ACC112 (cell line): ENCODE results near the gene OPA3.
"Not testable (repeated sequence)": the region's sequence is repeated elsewhere in the genome, so short reads cannot be mapped to it uniquely, and the experiment has no call there.

ENCODE experiments used
- H2AFZ ChIP-seq: fragments of 200-600 bp; sonication (generic); one replicate; pipeline ENCODE4 v1.6.0; 2017; ENCODE audit warnings: antibody characterized with exemption, low read length; ENCODE audit not compliant: unreplicated experiment
- H3K27ac ChIP-seq: fragments of 200-600 bp; sonication (generic); 2 replicates; pipeline ENCODE4 v1.5.1; 2014; ENCODE audit warnings: low read depth, mild to moderate bottlenecking, antibody characterized with exemption, low read length, moderate library complexity
- H3K27me3 ChIP-seq: fragments of 200-600 bp; sonication (generic); 2 replicates; pipeline ENCODE4 v1.6.1; 2014; ENCODE audit warnings: mild to moderate bottlenecking, antibody characterized with exemption, low read length, moderate library complexity, mixed read lengths; ENCODE audit not compliant: insufficient read depth
- H3K36me3 ChIP-seq: fragments of 200-600 bp; sonication (generic); 2 replicates; pipeline ENCODE4 v1.6.1; 2016; ENCODE audit warnings: mild to moderate bottlenecking, antibody characterized with exemption, low read length, moderate library complexity, mixed read lengths; ENCODE audit not compliant: insufficient read depth
- H3K4me1 ChIP-seq: fragments of 200-600 bp; sonication (generic); one replicate; pipeline ENCODE4 v1.6.1; 2016; ENCODE audit warnings: low read length, mixed read lengths; ENCODE audit not compliant: insufficient read depth, unreplicated experiment, control insufficient read depth
- H3K4me3 ChIP-seq: fragments of 200-600 bp; sonication (generic); 2 replicates; pipeline ENCODE4 v1.5.1; 2014; ENCODE audit warnings: mild to moderate bottlenecking, low read depth, low read length
- H3K79me2 ChIP-seq: fragments of 200-600 bp; sonication (generic); one replicate; pipeline ENCODE4 v1.6.0; 2016; ENCODE audit warnings: low read length; ENCODE audit not compliant: control insufficient read depth, unreplicated experiment, insufficient read depth

OPA3 gene

DNA sequence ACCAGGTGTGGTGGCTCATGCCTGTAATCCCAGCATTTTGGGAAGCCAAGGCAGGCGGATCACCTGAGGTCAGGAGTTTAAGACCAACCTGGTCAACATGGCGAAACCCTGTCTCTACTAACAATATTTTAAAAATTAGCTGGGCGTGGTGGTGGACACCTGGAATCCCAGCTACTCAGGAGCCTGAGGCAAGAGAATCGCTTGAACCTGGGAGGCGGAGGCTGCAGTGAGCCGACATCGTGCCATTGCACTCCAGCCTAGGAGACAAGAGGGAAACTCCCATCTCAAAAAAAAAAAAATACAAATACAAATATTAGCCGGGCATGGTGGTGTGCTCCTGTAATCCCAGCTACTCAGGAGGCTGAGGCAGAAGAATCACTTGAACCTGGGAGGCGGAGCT is 30.5 kb upstream of the OPA3 start:
- H3K36me3 ChIP-seq, H3K27ac ChIP-seq, H3K4me3 ChIP-seq, H2AFZ ChIP-seq, H3K27me3 ChIP-seq, H3K79me2 ChIP-seq: not testable (repeated sequence)
- peaks cover 11% of the 10 kb centered on the region for H3K4me1 ChIP-seq

DNA sequence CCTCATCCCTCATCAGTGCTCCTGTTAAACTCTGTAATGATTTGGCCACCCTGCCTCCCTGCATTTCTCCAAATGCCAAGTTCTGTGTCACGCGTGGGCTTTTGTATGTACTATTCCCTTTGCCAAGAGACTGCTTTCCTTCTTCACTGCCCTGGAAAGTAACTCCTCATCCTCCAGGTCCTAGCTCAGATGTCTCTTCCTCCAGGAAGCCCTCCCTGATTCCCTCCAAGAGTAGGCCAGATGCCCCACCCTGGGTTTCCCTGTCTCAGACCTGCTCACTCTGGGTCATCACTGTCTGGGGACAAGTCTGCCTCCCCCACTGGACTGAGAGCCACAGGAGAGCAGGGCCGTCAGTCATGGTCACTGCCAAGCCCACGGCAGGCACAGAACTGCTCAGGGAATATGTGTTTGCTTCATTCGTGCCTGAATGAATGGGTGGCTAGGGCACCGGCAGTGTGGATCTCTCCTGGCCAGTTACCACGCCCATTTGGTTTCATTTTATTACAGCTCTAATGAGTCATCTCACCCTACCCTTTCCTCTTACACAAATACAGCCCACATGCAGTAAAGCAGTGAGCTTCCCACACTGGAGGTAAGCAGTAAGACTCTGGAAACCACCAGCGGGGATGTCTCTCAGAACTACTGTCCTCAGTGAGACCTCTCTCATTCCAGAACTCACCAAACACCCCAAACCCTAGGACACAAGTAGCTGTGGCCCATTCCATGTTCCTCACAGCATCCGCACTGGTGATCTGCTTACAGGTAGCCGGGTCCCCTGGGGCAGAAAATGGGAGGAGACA is 29.5 kb upstream of the OPA3 start:
- Histone ChIP-seq H3K4me1 (peaks cover 11% of the 10 kb centered on the region), H3K27me3 (no peaks in the 10 kb centered on the region), H3K79me2 (no peaks in the 10 kb centered on the region), H3K36me3 (peaks cover 5% of the 10 kb centered on the region; the same call in 1 of the 2 replicates), H3K27ac (peak overlapping the region; percentile 88), H3K4me3 (no peak overlapping the region), H2AFZ (no peak overlapping the region)

DNA sequence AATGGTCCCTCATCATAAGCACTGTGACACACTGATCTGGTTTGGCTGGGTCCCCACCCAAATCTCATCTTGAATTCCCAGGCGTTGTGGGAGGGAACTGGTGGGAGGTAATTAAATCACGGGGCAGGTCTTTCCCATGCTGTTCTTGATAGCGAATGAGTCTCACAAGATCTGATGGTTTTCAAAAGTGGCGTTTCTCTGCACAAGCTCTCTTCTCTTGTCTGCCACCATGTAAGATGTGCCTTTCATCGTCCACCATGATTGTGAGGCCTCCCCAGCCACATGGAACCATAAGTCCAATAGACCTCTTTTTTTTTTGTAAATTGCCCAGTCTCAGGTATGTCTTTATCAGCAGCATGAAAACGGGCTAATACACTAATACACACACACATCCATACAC is 24.3 kb upstream of the OPA3 start:
- H2AFZ ChIP-seq: no peak overlapping the region
- no peaks in the 10 kb centered on the region for H3K27me3 ChIP-seq
- H3K79me2 ChIP-seq: no peaks in the 10 kb centered on the region
- H3K36me3 ChIP-seq: peaks cover 7% of the 10 kb centered on the region; the same call in 1 of the 2 replicates
- H3K27ac ChIP-seq: no peak overlapping the region
- peaks cover 7% of the 10 kb centered on the region for H3K4me1 ChIP-seq
- H3K4me3 ChIP-seq: no peak overlapping the region

DNA sequence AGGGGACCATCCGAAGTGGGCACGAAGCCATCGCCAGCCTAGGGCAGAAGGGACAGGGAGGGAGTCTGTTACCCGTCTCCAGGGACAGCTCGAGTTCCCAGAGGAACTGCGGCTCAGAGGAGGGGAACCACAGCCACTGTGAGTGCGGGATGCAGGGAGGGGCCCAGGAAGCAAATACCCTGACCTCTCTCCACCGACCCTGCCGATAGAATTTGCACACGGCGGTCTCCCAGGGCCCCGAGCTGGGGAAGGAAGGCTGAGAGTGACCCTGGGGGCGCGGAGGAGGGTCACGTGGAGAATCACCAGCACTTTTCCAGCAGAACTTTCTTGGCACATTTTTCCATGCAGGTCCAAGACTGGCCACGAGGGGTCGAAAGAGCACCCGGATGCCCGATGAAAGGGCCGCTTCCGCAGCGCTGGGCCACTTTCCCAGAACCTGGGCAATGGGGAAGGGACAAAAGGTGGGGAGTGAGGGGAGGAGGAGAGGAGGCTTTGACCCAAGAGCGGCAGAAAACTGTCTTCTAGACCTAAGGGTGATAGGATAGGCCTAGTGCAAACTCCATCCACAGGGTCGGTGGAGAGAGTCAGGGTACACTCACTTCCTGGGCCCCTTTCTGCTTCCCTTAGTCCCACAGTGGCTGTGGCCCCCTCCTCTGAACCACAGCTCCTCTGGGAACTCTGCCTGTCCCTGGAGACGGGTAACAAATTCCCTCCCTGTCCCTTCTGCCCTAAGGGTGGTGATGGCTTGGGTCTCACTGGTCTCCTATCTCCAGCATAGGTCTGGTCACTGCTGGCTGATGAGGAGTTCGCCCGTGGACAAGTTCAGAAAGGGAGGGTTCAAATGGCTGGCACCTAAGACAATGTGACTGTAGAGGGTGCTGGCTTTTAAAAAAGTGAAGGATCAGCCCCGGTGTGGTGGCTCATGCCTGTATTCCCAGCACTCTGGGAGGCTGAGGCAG is 22.7 kb upstream of the OPA3 start:
- H3K4me1 ChIP-seq: peaks cover 4% of the 10 kb centered on the region
- H3K36me3 ChIP-seq: peaks cover 7% of the 10 kb centered on the region; the same call in 1 of the 2 replicates
- no peak overlapping the region for H3K27ac ChIP-seq
- H2AFZ ChIP-seq: no peak overlapping the region
- H3K79me2 ChIP-seq: no peaks in the 10 kb centered on the region
- peak overlapping the region; percentile 49 for H3K4me3 ChIP-seq
- H3K27me3 ChIP-seq: peaks cover 2% of the 10 kb centered on the region; the same call in 1 of the 2 replicates

DNA sequence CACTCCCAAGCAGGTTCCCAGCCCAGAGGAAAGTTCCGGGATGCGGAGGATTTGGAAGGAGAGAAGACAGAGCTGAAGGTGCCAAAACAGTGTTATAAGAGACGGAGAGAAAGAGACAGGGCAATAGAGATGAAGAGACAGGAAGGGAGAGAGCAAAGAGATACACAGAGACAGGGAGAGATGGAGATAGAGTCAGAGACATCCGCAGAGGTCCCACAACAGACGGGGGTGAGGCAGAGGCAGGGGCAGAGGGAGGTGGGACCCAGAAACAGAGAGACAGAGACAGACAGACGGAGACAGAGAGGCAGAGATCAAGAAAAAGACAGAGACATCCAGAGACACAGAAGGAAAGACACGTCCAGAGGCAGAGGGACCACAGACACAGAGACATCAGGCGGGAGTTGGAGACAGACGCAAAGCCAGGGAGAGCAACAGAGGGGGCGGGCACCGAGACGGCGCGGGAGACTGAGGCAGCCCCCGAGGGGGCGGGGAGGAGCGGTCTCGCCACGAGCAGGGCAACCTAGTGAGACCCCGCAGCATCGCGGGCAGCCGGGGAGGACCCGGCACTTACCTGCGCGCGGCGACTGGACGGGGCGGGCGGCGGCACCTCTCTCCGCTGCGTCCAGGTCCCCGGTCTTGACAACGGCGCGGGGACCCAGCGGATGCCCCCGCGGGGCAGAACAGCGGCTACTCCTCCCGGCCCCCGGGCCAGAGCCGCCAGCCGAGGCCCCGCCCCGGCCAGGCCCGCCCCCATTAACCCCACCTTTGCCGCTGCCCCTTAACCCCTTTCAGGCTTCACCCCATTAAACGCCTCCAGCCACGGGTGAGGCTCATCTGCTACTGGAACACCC is 17.1 kb upstream of the OPA3 start, which contains the start of gene GPR4:
GPR4 (minus strand) TSS at position 689 of the 851 bp plus-strand sequence. CDS start 10,346 bp downstream, outside the sequence.
- Histone ChIP-seq H3K27me3 (peaks cover 21% of the 10 kb centered on the region), H3K4me1 (peaks cover 20% of the 10 kb centered on the region), H3K79me2 (no peaks in the 10 kb centered on the region), H3K27ac (no peak within 1 kb of the TSS), H2AFZ (no peak within 1 kb of the TSS), H3K36me3 (no peaks in the 10 kb centered on the region), H3K4me3 (peak within 1 kb of the TSS; percentile 63)

DNA sequence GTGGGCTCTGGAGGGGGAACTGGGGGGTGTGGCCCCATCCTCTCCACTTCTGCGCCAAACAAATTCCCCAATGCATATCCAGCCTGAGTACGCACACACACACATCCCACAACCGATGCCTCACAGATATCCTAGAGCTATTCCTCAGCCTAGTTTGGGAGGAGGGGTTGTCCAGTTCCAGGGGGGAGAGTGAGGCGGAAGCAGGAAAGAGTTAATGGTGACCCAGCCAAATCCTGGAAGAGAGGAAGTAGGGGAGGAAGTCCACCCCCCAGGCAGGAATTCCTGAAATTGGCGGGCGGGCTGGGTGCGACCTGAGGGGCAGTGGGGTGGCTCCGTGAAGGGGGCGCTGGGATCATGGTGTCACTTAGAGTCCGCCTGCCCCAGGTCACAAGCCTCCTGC is 16.5 kb upstream of the OPA3 start:
- no peaks in the 10 kb centered on the region for H3K36me3 ChIP-seq
- peaks cover 21% of the 10 kb centered on the region for H3K27me3 ChIP-seq
- H3K4me1 ChIP-seq: peaks cover 20% of the 10 kb centered on the region
- no peak overlapping the region for H2AFZ ChIP-seq
- no peaks in the 10 kb centered on the region for H3K79me2 ChIP-seq
- H3K27ac ChIP-seq: no peak overlapping the region
- peak overlapping the region; percentile 63 for H3K4me3 ChIP-seq

DNA sequence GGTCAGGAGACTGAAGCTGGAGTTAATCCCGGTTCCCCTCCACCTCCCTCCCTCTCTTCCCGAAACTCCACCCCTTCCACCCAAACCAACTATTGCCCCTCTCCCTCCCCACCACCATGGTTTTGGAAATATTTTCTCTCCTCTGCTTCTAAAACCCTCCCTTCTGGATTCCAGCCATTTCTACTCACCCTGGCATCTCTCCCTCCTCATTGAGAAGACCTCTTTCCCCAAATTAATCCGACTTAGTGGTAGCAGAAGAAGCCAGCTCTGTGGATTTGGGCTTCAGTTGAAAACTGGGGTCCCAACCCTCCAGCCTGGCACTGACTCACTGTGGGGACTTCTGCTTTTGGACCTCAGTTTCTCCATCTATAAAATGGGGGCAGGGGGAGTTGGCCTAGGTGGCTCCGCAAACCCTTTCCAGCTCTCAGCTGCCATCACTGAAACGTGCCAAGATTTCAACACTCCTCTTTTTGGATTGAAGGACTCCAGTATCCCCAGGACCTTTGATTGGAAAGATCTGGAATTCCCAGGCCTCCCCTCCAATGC is 15.8 kb upstream of the OPA3 start:
- no peaks in the 10 kb centered on the region for H3K79me2 ChIP-seq
- H2AFZ ChIP-seq: no peak overlapping the region
- no peaks in the 10 kb centered on the region for H3K36me3 ChIP-seq
- no peak overlapping the region for H3K27ac ChIP-seq
- peaks cover 21% of the 10 kb centered on the region for H3K27me3 ChIP-seq
- peaks cover 20% of the 10 kb centered on the region for H3K4me1 ChIP-seq
- H3K4me3 ChIP-seq: no peak overlapping the region

DNA sequence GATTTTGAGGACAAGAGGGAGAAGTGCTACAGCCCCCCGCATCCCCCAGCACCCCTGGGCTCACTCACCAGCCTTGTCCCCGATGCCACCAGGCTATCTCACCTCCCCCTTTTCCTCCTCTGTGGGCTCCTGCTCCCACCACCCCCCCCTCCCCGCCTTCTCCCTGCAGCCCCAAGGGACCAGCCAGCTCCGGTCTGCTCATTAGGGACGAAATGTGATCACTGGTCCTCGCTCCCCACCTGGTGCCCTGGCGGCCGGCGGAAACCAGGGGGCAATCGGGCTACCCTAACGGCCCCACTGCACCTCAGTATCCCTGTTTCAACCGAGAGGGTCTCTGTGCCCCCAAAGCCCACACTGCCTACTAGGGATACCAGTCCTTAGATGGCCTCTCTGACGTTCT is 14.7 kb upstream of the OPA3 start:
- H2AFZ ChIP-seq: no peak overlapping the region
- peaks cover 21% of the 10 kb centered on the region for H3K27me3 ChIP-seq
- no peaks in the 10 kb centered on the region for H3K79me2 ChIP-seq
- no peak overlapping the region for H3K27ac ChIP-seq
- peak overlapping the region; percentile 33; the same call in 1 of the 2 replicates for H3K4me3 ChIP-seq
- peaks cover 20% of the 10 kb centered on the region for H3K4me1 ChIP-seq
- no peaks in the 10 kb centered on the region for H3K36me3 ChIP-seq

DNA sequence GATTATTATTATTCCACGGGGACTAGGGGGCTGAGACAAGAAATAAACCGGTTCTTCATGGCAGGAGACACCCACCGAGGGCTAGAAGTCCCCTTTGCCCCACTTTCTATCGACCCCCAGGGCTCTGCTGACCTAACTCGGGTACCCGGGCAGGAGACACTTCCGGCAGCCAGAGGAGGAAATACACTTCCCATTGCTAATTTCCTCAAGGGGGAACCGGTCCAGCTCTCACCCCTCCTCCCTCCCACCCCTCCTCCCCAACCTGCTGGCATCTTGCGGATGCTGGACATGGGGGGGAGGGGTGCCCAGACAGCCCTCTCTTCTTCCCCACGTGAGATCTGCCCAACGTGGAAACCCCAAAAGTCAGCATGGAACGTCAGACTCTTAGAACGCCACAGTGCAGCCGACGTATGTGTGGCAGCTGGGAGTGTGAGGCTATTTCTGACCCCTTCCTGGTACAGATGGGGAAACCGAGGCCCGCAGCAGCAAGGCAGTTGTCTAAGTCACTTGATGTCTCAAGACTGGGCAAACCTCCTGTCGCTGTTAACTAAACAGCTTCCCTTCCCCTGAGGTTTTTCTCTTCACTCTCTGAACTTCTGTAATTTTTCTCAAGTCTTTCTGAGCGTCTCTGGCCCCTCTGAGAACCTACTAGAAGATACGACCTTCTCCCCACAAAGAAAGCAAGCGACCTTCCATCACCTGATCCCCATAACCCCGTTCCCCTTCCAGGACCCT is 13.8 kb upstream of the OPA3 start:
- no peaks in the 10 kb centered on the region for H3K36me3 ChIP-seq
- no peak overlapping the region for H3K27ac ChIP-seq
- H3K4me3 ChIP-seq: peak overlapping the region; percentile 39
- peaks cover 21% of the 10 kb centered on the region for H3K27me3 ChIP-seq
- H3K79me2 ChIP-seq: no peaks in the 10 kb centered on the region
- peak overlapping the region; percentile 32 for H2AFZ ChIP-seq
- peaks cover 20% of the 10 kb centered on the region for H3K4me1 ChIP-seq
